Measurements from ENCODE around the gene CCL27. TPM values are rescaled to one million over a fixed set of nuclear protein-coding genes. Genes with fewer than 3 reads are reported as not detected.
A peak's percentile ranks its signal among the peaks of the same experiment; 100 is the strongest.

Gene CCL27
- total RNA-seq, 1 donor from 2014 or later, result not detected

DNA sequence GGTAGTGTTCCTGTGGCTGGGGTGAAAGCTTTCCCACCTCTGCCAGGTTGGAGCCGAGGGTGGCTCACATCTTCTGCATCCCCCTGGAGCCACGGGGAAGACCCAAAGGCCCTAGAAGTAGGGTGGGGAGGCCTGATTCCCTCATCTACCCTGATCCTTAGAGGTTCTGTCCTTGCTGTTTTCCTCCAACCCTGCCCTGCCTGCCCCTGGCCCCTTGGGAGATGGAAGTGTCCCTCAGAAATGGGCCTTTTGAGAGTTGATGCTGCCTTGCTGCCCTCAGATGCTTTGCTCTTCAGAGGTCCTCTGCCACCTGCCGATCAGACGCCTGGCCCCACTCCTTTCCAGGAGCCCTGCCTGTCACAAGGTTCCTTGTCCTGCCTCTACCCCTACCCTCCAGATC is 22.4 kb upstream of the CCL27 start:
- H3K4me1 ChIP-seq, result peaks cover 12% of the 10 kb centered on the region
- no peaks in the 10 kb centered on the region for H3K27me3 ChIP-seq
- H3K9me3 ChIP-seq, result no peaks in the 10 kb centered on the region
- intact Hi-C loops (cut with DNase I), result no loop called here
- H3K36me3 ChIP-seq, result no peaks in the 10 kb centered on the region
- no peak for DNase-seq (ENCODE audit: extremely low spot score in 2 of 2)
- H3K27ac ChIP-seq, result no peak overlapping the region
- TF ChIP-seq, protein P1, sequence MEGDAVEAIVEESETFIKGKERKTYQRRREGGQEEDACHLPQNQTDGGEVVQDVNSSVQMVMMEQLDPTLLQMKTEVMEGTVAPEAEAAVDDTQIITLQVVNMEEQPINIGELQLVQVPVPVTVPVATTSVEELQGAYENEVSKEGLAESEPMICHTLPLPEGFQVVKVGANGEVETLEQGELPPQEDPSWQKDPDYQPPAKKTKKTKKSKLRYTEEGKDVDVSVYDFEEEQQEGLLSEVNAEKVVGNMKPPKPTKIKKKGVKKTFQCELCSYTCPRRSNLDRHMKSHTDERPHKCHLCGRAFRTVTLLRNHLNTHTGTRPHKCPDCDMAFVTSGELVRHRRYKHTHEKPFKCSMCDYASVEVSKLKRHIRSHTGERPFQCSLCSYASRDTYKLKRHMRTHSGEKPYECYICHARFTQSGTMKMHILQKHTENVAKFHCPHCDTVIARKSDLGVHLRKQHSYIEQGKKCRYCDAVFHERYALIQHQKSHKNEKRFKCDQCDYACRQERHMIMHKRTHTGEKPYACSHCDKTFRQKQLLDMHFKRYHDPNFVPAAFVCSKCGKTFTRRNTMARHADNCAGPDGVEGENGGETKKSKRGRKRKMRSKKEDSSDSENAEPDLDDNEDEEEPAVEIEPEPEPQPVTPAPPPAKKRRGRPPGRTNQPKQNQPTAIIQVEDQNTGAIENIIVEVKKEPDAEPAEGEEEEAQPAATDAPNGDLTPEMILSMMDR (IDR thresholded peaks at IDR 0.05), result no peak
- TF ChIP-seq POLR2AphosphoS5 (IDR thresholded peaks at IDR 0.05; ENCODE audit: insufficient read depth in 1 of 2, low read depth in 1 of 2), result no peak
- no peak for TF ChIP-seq POLR2A (IDR thresholded peaks at IDR 0.05)
- no peak overlapping the region for H3K4me3 ChIP-seq

DNA sequence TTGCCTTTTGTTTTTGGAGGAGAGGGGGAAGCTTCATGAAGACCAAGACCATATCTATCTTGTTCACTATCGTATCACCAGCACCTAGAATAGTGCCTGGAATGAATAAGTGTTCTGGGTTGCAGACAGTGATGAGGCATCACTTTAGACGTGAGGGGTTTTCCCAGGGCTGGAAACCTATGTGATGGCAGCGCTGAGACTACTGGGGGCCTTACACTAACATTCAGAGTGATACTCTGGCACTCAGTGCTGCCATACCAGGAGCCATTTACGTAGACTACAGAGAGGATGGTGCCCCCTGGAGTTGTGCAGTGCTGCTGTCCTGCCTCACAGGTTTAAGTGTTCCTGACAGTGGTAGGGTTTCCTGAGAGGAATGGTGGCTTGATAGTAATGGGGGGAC is 21.7 kb upstream of the CCL27 start:
- no peak for DNase-seq (ENCODE audit: extremely low spot score in 2 of 2)
- Histone ChIP-seq H3K27me3 (no peaks in the 10 kb centered on the region), H3K27ac (no peak overlapping the region), H3K9me3 (no peaks in the 10 kb centered on the region), H3K36me3 (no peaks in the 10 kb centered on the region), H3K4me3 (no peak overlapping the region), H3K4me1 (peaks cover 12% of the 10 kb centered on the region)
- TF ChIP-seq POLR2A (IDR thresholded peaks at IDR 0.05), result no peak
- no peak for TF ChIP-seq POLR2AphosphoS5 (IDR thresholded peaks at IDR 0.05; ENCODE audit: insufficient read depth in 1 of 2, low read depth in 1 of 2)
- TF ChIP-seq, protein P1 (IDR thresholded peaks at IDR 0.05), result no peak
- intact Hi-C loops (cut with DNase I), result no loop called here

DNA sequence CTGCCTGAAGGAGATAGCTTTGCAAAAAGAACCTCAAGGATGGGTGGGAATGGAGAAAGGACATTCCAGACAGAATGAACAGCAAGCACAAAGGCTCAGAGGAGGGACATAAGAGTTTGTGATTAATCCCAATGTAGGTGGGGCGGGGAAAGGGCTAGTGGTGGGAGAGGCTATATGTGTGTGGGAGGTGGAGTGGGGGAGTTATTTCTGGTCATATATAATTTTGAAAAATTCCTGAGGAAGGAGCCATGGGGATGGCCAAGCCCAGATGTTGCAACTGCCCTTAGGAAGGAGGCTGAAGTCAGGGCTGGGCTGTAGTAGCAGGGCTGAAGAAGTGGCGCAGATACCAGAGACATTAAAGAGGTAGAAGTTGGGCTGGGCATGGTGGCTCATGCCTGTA is 13.4 kb upstream of the CCL27 start:
- no peaks in the 10 kb centered on the region for H3K9me3 ChIP-seq
- H3K4me1 ChIP-seq, result no peaks in the 10 kb centered on the region
- H3K27me3 ChIP-seq, result no peaks in the 10 kb centered on the region
- intact Hi-C loops (cut with DNase I), result no loop called here
- DNase-seq (ENCODE audit: extremely low spot score in 2 of 2), result no peak
- no peak for TF ChIP-seq POLR2AphosphoS5 (IDR thresholded peaks at IDR 0.05; ENCODE audit: insufficient read depth in 1 of 2, low read depth in 1 of 2)
- TF ChIP-seq POLR2A (IDR thresholded peaks at IDR 0.05), result no peak
- TF ChIP-seq, protein P1 (IDR thresholded peaks at IDR 0.05), result no peak
- no peaks in the 10 kb centered on the region for H3K36me3 ChIP-seq
- H3K27ac ChIP-seq, result no peak overlapping the region
- no peak overlapping the region for H3K4me3 ChIP-seq

DNA sequence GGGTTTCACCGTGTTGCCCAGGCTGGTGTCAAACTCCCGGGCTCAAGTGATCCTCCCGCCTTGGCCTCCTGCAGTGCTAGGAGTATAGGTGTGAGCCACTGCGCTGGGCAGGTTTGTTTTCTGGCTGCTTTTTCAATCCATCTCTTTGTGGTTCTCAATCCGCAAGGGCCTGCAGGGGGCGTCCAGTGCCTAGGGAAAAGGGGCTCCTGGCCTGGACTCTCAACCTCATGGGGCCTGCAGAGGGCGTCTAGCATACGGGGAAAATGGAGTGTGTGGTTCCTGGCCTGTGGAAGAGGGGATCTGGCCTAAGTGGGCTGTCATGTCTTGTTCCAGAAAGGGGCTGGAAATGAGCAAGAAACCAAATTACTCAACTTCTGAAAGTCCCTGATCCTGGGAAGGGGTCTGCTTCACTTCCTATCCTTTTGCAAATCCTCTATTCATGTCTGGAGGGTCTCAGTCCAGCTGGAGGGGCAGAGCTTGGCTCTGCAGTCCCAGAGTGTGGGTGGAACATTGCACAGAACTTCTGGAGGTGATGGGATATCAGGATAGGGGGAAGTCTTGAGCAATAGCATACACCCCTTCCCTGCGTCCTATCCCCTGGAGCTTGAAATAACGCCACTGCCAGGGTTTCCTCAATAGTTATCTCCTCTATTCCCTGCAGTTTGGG is 12.7 kb upstream of the CCL27 start:
- H3K27ac ChIP-seq, result no peak overlapping the region
- no peaks in the 10 kb centered on the region for H3K9me3 ChIP-seq
- DNase-seq (ENCODE audit: extremely low spot score in 2 of 2), result no peak
- no peaks in the 10 kb centered on the region for H3K4me1 ChIP-seq
- H3K36me3 ChIP-seq, result no peaks in the 10 kb centered on the region
- TF ChIP-seq POLR2A (IDR thresholded peaks at IDR 0.05) (no peak), POLR2AphosphoS5 (IDR thresholded peaks at IDR 0.05; ENCODE audit: insufficient read depth in 1 of 2, low read depth in 1 of 2) (no peak)
- TF ChIP-seq, protein P1 (IDR thresholded peaks at IDR 0.05), result peak in 2 of 3 experiments; percentile 18 to 45
- intact Hi-C loops (cut with DNase I), result no loop called here
- no peaks in the 10 kb centered on the region for H3K27me3 ChIP-seq
- no peak overlapping the region for H3K4me3 ChIP-seq

DNA sequence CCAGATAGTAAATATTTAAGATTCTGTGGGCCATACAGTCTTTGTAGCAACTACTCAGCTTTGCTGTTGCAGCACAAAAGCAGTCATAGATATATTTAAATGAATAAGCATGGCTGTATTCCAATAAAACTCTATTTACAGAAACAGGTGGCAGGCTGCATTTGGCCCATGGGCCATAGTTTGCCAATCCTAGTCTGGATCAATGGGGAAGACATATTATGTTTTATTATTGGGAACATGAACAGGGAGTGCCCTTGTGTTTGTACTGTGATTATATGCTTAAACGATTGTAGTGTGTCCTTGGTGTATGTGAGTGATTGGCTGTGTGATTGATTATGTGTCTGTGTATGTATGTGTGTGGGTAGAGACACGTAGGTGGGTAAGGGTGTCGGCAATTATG is 12.0 kb upstream of the CCL27 start:
- Histone ChIP-seq H3K9me3 (no peaks in the 10 kb centered on the region), H3K36me3 (no peaks in the 10 kb centered on the region), H3K27ac (no peak overlapping the region), H3K4me3 (no peak overlapping the region), H3K27me3 (no peaks in the 10 kb centered on the region), H3K4me1 (no peaks in the 10 kb centered on the region)
- DNase-seq (ENCODE audit: extremely low spot score in 2 of 2), result no peak
- no peak for TF ChIP-seq POLR2AphosphoS5 (IDR thresholded peaks at IDR 0.05; ENCODE audit: insufficient read depth in 1 of 2, low read depth in 1 of 2)
- TF ChIP-seq, protein P1 (IDR thresholded peaks at IDR 0.05), result no peak
- TF ChIP-seq POLR2A (IDR thresholded peaks at IDR 0.05), result no peak
- intact Hi-C loops (cut with DNase I), result no loop called here

All from vagina (tissue), 2 donors.